Measurements from ENCODE around the gene PACS2.

The PACS2 gene

GRCh38 chr14:105412771-105413543 lies 98.4 kb downstream of the PACS2 start:
- DNase-seq: no peak

- no peak for DNase-seq
Observed at GRCh38 chr14:105413544-105413886, 99.0 kb downstream of the PACS2 start.

DNA sequence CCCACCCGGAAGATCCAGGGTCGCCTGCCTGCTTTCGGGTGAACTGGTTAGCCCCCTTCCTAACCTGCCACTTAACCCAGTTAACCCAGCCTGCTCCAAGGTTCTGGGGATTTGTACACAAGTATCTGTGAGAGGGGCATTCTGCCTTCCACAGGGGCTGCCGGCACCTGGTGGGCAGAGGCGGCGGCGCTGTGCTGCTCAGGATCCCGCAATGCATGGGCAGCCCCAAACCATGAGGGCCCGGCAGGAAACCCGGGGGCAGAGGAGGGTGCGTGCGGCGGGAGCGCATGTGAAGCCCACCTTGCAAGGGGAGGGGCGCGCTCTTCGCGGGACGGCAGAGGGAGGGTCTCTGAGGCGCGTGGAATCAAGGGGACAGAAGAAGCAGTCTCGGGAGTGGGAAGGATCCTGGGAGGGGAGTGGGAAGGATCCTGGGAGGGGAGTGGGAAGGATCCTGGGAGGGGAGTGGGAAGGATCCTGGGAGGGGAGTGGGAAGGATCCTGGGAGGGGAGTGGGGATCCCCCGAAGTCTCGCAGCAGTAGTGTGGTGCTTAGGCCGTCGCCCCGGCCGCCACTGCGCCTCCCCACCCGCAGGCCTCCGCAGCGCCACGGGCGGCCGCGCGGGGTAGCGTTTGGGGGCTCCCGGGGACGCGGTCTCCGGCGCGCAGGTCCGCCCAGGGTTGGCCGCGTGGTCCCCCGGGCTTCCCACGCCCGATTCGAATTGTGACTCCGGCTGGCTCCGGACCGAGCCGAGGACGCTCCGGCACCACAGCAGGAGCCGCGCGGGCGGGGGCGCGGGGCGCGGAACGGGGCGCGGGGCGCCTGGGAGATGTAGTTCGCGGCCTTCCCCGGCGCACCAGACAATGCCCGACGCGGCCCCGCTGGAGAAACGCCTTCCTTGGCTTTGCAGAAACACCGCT lies 100.2 kb downstream of the PACS2 start:
- peak; percentile 88 for DNase-seq

GRCh38 chr14:105415481-105416428 lies 101.2 kb downstream of the PACS2 start:
- DNase-seq: no peak

DNA sequence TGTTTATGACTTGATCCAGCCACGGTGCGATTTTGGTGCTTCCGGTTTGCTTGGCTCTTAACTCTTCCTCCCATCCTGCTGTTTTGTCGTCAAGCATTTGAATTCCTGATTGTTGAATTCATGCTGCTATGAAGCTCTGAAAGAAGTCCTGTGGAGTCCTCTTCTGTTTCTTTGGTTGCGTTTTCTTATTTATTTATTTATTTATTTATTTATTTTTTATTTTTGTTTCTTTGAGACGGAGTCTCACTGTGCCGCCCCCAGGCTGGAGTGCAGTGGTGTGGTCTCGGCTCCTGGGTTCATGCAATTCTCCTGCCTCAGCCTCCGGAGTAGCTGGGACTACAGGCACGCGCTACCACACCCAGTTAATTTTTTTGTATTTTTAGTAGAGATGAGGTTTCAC lies 102.1 kb downstream of the PACS2 start:
- DNase-seq: no peak

- DNase-seq: no peak
Observed at GRCh38 chr14:105417690-105418121, 103.2 kb downstream of the PACS2 start.

DNA sequence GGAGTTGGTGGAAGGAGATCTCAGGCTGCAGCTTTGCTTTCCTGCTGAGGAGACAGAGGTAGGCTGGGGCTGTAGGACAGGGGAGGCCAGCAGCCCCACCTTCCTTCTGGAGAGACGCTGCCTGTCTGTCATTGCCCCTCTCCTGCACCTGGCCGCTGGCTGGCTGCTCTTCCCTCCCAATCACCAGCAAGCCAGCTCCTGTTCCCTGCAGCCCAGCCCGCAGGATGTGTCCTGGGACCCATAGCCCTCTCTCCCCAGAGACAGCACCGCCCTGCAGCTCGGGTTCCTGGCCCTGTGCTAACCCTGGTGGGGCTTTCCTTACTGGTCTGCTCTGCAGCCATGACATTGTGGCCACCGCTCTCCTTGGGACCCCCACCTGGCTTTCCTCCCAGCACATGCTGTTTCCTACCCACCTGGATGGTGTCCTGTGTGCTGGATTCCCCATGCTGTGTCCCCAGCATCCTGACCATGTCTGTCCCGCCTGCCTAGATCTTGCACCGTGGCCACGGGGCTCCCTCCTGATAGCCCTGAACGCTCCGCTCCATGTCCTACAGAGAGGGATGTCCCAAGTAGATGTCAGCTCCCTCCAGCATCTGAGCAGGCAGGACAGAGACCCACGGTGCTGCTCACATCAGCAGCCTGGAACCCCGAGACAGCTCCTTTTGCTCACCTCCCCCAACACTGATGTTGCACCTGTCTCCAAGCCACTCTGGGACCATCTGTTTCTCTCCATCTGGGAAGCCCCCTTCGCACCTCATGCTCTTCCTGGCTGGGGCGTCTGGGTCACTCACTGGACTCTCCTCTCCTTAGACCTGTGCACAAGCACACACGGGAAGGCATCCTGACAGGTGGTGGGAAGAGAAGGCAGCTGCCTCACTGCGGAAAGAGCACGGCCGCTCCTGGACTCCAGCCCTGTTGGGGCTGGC lies 104.0 kb downstream of the PACS2 start:
- no peak for DNase-seq

GRCh38 chr14:105419195-105420091 lies 104.9 kb downstream of the PACS2 start, which contains the start of gene MTA1:
Gene MTA1, plus strand, starts transcription at chr14:105419827. Its CDS starts 209 bp downstream, at chr14:105420036.
- DNase-seq: peak; percentile 79

- DNase-seq: no peak
Observed at GRCh38 chr14:105420101-105420973, 105.8 kb downstream of the PACS2 start.

- no peak for DNase-seq
Observed at GRCh38 chr14:105420974-105421674, 106.6 kb downstream of the PACS2 start.

GRCh38 chr14:105421723-105422615 lies 107.4 kb downstream of the PACS2 start:
- DNase-seq: peak; percentile 36

- DNase-seq: peak; percentile 42
Observed at GRCh38 chr14:105422695-105423487, 108.3 kb downstream of the PACS2 start.

DNA sequence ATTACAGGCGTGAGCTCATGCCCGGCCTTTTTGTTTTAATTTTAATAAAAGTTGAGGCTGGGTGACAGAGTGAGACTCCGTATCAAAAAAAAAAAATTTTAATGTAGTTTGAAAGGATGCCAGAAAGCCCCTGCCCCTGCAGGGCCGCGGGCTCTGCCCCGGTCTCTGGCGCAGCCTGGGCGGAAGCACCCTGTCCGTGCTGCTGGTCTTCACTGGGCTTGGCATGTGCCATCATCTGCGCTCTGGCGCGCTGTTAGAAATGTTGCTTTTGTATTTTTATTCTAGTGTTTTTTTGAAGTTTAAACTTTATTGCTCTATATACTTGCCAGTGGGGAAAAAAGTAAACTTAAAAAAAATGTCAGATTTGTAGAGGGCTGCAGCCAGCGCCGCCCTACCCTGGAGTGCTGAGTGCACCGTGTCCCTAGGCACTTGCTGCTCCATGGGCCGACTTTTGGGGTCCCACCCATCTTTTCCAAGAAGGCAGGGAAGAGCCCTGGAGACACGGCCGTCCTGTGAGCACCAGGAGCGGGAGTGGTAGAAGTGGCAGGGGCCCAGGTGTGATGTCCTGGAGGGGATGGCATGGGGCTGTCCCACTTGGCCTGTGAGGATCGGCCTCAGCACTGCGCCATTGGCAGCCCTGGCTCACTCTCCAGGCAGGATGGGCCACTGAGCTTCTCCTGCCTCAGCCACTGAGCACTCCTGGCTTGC lies 109.1 kb downstream of the PACS2 start:
- DNase-seq: no peak

DNA sequence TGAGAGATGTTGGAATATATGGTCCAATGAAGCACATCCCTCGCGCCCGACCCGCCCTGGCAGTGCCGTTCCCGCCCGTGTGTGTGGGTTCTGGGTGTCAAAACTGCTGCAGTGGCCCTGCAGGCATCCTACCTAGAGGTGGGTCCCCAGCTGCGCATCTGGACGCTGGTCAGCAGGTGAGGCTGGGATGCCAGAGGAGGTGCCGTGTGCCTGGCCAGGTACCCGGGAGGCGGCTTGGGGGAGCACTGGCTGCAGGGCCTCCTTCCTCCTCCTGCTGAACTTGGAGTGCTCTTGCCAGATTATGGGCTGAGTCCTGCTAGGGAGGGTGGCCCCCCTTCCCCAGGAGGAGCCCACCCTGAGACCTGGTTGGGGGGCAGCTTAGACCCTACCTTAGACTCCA lies 110.3 kb downstream of the PACS2 start:
- no peak for DNase-seq

DNA sequence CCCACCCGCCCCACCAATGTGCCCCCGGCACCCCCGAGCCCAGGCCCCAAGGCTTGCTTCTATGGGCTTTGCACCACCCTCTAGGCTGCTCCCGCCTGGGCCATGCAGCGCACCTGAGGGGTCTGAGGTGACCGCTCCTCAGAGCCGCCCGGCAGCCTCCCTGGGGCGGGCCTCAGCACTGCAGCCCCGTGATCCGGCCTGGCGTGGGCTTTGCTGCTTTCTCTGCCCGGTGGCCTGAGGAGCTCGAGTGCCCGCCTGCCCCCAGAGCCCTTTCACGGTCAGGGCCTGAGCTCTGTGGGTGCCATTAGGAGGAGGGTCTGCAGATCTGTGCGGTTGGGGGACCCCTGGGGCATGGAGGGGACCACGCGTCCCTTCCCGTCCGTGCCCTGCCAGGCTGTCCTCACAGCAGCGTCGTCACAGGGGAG lies 111.3 kb downstream of the PACS2 start:
- DNase-seq: no peak
